Measurements from ENCODE around the gene TLE3.

GRCh38 chr15:70109978-70110377, 12.3 kb upstream of the TLE3 start:
- TF ChIP-seq RAD21 (conservative IDR thresholded peaks at IDR 0.05 in 1 of 2, IDR thresholded peaks at IDR 0.05 in 1 of 2) = no peak
- no peak for TF ChIP-seq CTCF (IDR thresholded peaks at IDR 0.05)
- TF ChIP-seq JUNB (IDR thresholded peaks at IDR 0.05) = no peak
- TF ChIP-seq, protein P1, sequence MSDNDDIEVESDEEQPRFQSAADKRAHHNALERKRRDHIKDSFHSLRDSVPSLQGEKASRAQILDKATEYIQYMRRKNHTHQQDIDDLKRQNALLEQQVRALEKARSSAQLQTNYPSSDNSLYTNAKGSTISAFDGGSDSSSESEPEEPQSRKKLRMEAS (IDR thresholded peaks at IDR 0.05) = no peak

Measured in A549 (cell line).